Colonic mucosa (tissue), 4 donors: Measurements from ENCODE around the gene B9D1. TPM values are rescaled to one million over a fixed set of nuclear protein-coding genes. Genes with fewer than 3 reads are reported as not detected.

Source experiments
- DNase-seq: peaks from one replicate; pipeline ENCODE4 v3.0.0-alpha.2; 2020
- H3K27ac ChIP-seq: fragments of 200-600 bp; one replicate; pipeline ENCODE4 v1.8.0; 2021
- H3K27me3 ChIP-seq: fragments of 200-600 bp; one replicate; pipeline ENCODE4 v1.8.0; 2021
- H3K36me3 ChIP-seq: fragments of 200-600 bp; one replicate; pipeline ENCODE4 v1.8.0; 2021
- H3K4me1 ChIP-seq: fragments of 200-600 bp; one replicate; pipeline ENCODE4 v1.8.0; 2021; ENCODE audit warnings: mild to moderate bottlenecking
- H3K4me3 ChIP-seq: fragments of 200-600 bp; one replicate; pipeline ENCODE4 v1.8.0; 2021
- H3K9ac ChIP-seq, 2 donors: one replicate each; pipeline ENCODE4 v1.7.0; 2013; ENCODE audit warnings: control low read depth in 2 of 2, low read depth in 2 of 2, low read length in 2 of 2
- H3K9me3 ChIP-seq: fragments of 200-600 bp; one replicate; pipeline ENCODE4 v1.8.0; 2021
- CTCF ChIP-seq: fragments of 200-600 bp; IDR thresholded peaks from one replicate; pipeline ENCODE4 v1.8.0; 2022; ENCODE audit warnings: antibody characterized with exemption, mild to moderate bottlenecking
- intact Hi-C: fragments of 100-400 bp; cut with DNase I; formaldehyde crosslinking; loops from one replicate; pipeline ENCODE4 v1.14.1; 2022
- microRNA-seq: library from miRNA; unstranded; fragments of <30 nt; microRNA quantifications from one replicate; pipeline ENCODE4, GENCODE V29; 2019
- total RNA-seq, 2 donors: library from RNA; stranded (reverse); fragmentation: NEBNext Ultra II Directional in 1 of 2; extraction: Animal tissue kit (Norgen Biotek cat#: 25700) in 1 of 2; gene quantifications; one replicate each; pipeline ENCODE4 v1.2.1, GENCODE V29; 2021
- donor health status: healthy.
- donor health status: DM: no; HTN: no; CAD: no.
- donor health status: DM: no; HTN: no; CAD: no.

The B9D1 gene
- total RNA-seq, 2 donors from 2014 or later, result 5.6 to 11.9 TPM

DNA sequence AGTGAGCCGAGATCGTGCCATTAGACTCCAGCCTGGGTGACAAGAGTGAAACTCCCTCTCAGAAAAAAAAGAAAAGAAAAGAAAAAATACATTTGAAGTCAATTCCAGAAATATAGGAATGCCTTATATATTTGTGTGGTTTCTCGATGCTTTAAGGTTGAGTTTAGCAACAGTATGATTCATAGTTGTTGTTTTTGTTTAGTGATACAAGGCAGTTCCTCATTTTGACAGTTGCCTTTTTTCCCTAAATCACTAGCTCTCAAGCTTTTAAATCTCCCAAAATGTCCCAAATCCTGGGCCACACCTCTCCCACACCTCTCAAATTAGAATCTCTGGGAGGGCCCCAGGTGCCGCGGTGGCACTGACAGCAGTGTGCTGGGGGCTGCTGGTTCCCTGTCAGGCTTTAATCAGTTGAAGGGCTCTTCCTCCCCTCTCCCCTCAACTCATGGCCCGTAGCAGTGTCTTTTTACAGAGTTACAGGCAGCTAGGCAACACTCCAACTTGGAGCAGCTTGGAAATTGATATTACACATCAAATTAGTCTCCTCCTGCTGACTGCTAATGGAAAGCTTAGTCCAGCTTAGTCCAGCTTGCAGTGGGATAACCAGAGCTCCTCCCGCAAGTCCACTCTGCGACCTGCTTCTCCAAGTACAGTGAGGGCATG, 66.9 kb downstream of the B9D1 start:
- Histone ChIP-seq H3K4me3 (no peak overlapping the region), H3K27me3 (no peaks in the 10 kb centered on the region), H3K9ac (no peak overlapping the region), H3K9me3 (no peaks in the 10 kb centered on the region), H3K27ac (no peak overlapping the region), H3K4me1 (no peaks in the 10 kb centered on the region), H3K36me3 (no peaks in the 10 kb centered on the region)
- DNase-seq, result no peak
- TF ChIP-seq CTCF, result no peak
- intact Hi-C loops, result no loop called here

GRCh38 chr17:19294443-19294842, 68.1 kb downstream of the B9D1 start:
- DNase-seq, result no peak
- TF ChIP-seq CTCF, result no peak
- intact Hi-C loops, result no loop called here
- H3K4me3 ChIP-seq, result no peak overlapping the region
- no peaks in the 10 kb centered on the region for H3K9me3 ChIP-seq
- H3K4me1 ChIP-seq, result no peaks in the 10 kb centered on the region
- H3K27me3 ChIP-seq, result no peaks in the 10 kb centered on the region
- H3K27ac ChIP-seq, result no peak overlapping the region
- no peaks in the 10 kb centered on the region for H3K36me3 ChIP-seq
- no peak overlapping the region for H3K9ac ChIP-seq

Small RNA genes within 50 kb of the gene (microRNA-seq; reads per million reads assigned to microRNA genes)
- gene MIR1180, result 403 reads per million, percentile 69 among the genes with 10 or more reads in this experiment

Other genes starting within 250 kb of the B9D1 start
- gene GRAPL, start 235.1 kb downstream of the B9D1 start, total RNA-seq, result 1 to 10 TPM in 1 of 2 donors, under 1 TPM in 1; 0.35 to 1.1 TPM
- 10 to 100 TPM; 34.7 to 36.3 TPM for gene EPN2, start 125.4 kb downstream of the B9D1 start, total RNA-seq
- gene MAPK7, start 15.8 kb upstream of the B9D1 start, total RNA-seq, result 10 to 100 TPM; 36.6 to 37.9 TPM
- 10 to 100 TPM; 22.2 to 56.0 TPM for gene MFAP4, start 24.5 kb upstream of the B9D1 start, total RNA-seq
- 1 to 10 TPM; 2.4 to 4.3 TPM for gene RNF112, start 48.5 kb upstream of the B9D1 start, total RNA-seq
- 1 to 10 TPM in 1 of 2 donors, under 1 TPM in 1; 0.37 to 1.0 TPM for gene SLC47A1, start 171.1 kb upstream of the B9D1 start, total RNA-seq